Aorta (tissue), 5 donors: ENCODE data around the gene ZKSCAN3. TPM values are rescaled to one million over a fixed set of nuclear protein-coding genes. Genes with fewer than 3 reads are reported as not detected.
"Not testable (repeated sequence)": the region's sequence is repeated elsewhere in the genome, so short reads cannot be mapped to it uniquely, and the experiment has no call there.

Source experiments
- ATAC-seq: fragments of 200-7000 bp; cut with Tn5 transposase; one replicate; pipeline ENCODE4 v1.9.1; 2022; ENCODE audit warnings: moderate library complexity; ENCODE audit not compliant: low FRiP score
- DNase-seq, 2 donors: peaks; one replicate each; pipeline ENCODE4 v3.0.0-alpha.2; 2020
- H3K27ac ChIP-seq, 2 donors: one replicate each; pipeline ENCODE4 v1.5.1; 2013; ENCODE audit warnings: low read length in 2 of 2, mild to moderate bottlenecking in 2 of 2, moderate library complexity in 2 of 2, control low read depth in 1 of 2, inconsistent platforms in 1 of 2, low read depth in 1 of 2
- H3K27me3 ChIP-seq, 2 donors: one replicate each; pipeline ENCODE4 v1.6.1; 2013; ENCODE audit warnings: control low read depth in 1 of 2, low read length in 1 of 2, mild to moderate bottlenecking in 1 of 2, moderate library complexity in 1 of 2; ENCODE audit not compliant: insufficient read depth in 2 of 2, control insufficient read depth in 1 of 2
- H3K36me3 ChIP-seq, 2 donors: one replicate each; pipeline ENCODE4 v1.6.1; 2013; ENCODE audit warnings: control low read depth in 1 of 2, low read length in 1 of 2, mild to moderate bottlenecking in 1 of 2; ENCODE audit not compliant: insufficient read depth in 2 of 2, control insufficient read depth in 1 of 2
- H3K4me1 ChIP-seq, 2 donors: one replicate each; pipeline ENCODE4 v1.6.1; 2013; ENCODE audit warnings: low read length in 2 of 2, control low read depth in 1 of 2, mild to moderate bottlenecking in 1 of 2, moderate library complexity in 1 of 2; ENCODE audit not compliant: insufficient read depth in 2 of 2, control insufficient read depth in 1 of 2
- H3K4me3 ChIP-seq, 2 donors: one replicate each; pipeline ENCODE4 v1.5.1; 2013; ENCODE audit warnings: low read length in 2 of 2, control low read depth in 1 of 2, mild to moderate bottlenecking in 1 of 2
- H3K9me3 ChIP-seq: one replicate; pipeline ENCODE4 v1.6.1; 2013; ENCODE audit warnings: mild to moderate bottlenecking, low read length; ENCODE audit not compliant: control insufficient read depth
- WGBS, 2 donors: extraction: QIAGEN DNeasy Blood & Tissue Kit; methylation state at CpG; one replicate each; pipeline ENCODE4 v1.1.7; 2013; 5-methylcytosine and 5-hydroxymethylcytosine counted together
- intact Hi-C, 2 donors: fragments of 100-400 bp; cut with DNase I; formaldehyde crosslinking; loops; one replicate each; pipeline versions ENCODE4 v1.14.2 to v1.15.0; 2022
- polyA plus RNA-seq, 2 donors: library from polyadenylated mRNA; stranded (reverse); fragments of 200-250 nt; gene quantifications; one replicate each; pipeline ENCODE4 v1.2.3, GENCODE V29; 2013
- total RNA-seq, 2 donors: library from RNA; stranded (reverse); fragmentation: NEBNext Ultra II Directional; extraction: Animal tissue kit (Norgen Biotek cat#: 25700); gene quantifications; one replicate each; pipeline ENCODE4 v1.2.1, GENCODE V29; 2021
- donor health status: healthy with polysubstance abuse.
- donor health status: Bipolar disorder and iron deficiency.
- donor health status: DM: no; HTN: no; CAD: no.
- donor health status: DM: no; HTN: no; CAD: no.
- donor health status: DM: yes; HTN: yes; CAD: no.

Gene ZKSCAN3
- total and polyA plus RNA-seq, 4 donors = 0.50 to 8.6 (median 3.5) TPM

- not testable (repeated sequence) for DNase-seq, ATAC-seq, H3K27ac ChIP-seq, H3K4me3 ChIP-seq, H3K4me1 ChIP-seq, H3K27me3 ChIP-seq, H3K36me3 ChIP-seq, H3K9me3 ChIP-seq
- intact Hi-C loops = loop anchor here (5.0 to 10.0 kb wide), 4 partner anchors 77 to 222 kb away; partner anchors contain the start of genes NKAPL (in 2 of the 2), ZKSCAN4 (in 2 of the 2), PGBD1 (in 1 of the 2) and ZSCAN9 (in 1 of the 2)
- 95% methylated on average over 14 of the region's 16 CpGs for WGBS, 2 donors
These were observed 9.8 kb downstream of the ZKSCAN3 start for GRCh38 chr6:28359562-28359961.

GRCh38 chr6:28360961-28361360, 11.2 kb downstream of the ZKSCAN3 start:
- peaks cover 0 to 10% of the 10 kb centered on the region in 2 donors for H3K36me3 ChIP-seq
- no peak overlapping the region for H3K27ac ChIP-seq
- no peak for ATAC-seq
- intact Hi-C loops = no loop called here
- H3K27me3 ChIP-seq = no peaks in the 10 kb centered on the region
- no peak for DNase-seq
- WGBS, 2 donors = 89 to 91% methylated on average over 2 of the region's 2 CpGs
- H3K4me1 ChIP-seq = no peaks in the 10 kb centered on the region
- H3K9me3 ChIP-seq = no peaks in the 10 kb centered on the region
- no peak overlapping the region for H3K4me3 ChIP-seq

DNA sequence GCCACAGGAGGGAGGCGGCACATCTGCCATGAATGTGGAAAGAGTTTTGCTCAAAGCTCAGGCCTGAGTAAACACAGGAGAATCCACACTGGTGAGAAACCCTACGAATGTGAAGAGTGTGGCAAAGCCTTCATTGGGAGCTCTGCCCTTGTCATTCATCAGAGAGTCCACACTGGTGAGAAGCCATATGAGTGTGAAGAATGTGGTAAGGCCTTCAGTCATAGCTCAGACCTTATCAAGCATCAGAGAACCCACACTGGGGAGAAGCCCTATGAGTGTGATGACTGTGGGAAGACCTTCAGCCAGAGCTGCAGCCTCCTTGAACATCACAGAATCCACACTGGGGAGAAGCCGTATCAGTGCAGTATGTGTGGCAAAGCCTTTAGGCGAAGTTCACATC, 15.8 kb downstream of the ZKSCAN3 start:
- ATAC-seq, H3K9me3 ChIP-seq, DNase-seq, H3K4me3 ChIP-seq, intact Hi-C loops, H3K27ac ChIP-seq, H3K4me1 ChIP-seq, H3K27me3 ChIP-seq: not testable (repeated sequence)
- WGBS, 2 donors = 90 to 92% methylated on average over 4 of the region's 4 CpGs
- H3K36me3 ChIP-seq = peaks cover 0 to 12% of the 10 kb centered on the region in 2 donors

GRCh38 chr6:28368522-28368921, 18.8 kb downstream of the ZKSCAN3 start:
- no peak overlapping the region for H3K4me3 ChIP-seq
- no peaks in the 10 kb centered on the region for H3K27me3 ChIP-seq
- no peaks in the 10 kb centered on the region for H3K4me1 ChIP-seq
- intact Hi-C loops = no loop called here
- H3K9me3 ChIP-seq = no peaks in the 10 kb centered on the region
- 89 to 93% methylated on average over 4 of the region's 4 CpGs for WGBS, 2 donors
- DNase-seq (no peak), ATAC-seq (no peak)
- no peak overlapping the region for H3K27ac ChIP-seq
- H3K36me3 ChIP-seq = peaks cover 0 to 8% of the 10 kb centered on the region in 2 donors

- 96 to 97% methylated on average over 3 of the region's 3 CpGs for WGBS, 2 donors
- no peak overlapping the region for H3K4me3 ChIP-seq
- intact Hi-C loops = no loop called here
- H3K9me3 ChIP-seq = no peaks in the 10 kb centered on the region
- H3K4me1 ChIP-seq = no peaks in the 10 kb centered on the region
- no peaks in the 10 kb centered on the region for H3K27me3 ChIP-seq
- no peak for ATAC-seq
- no peak for DNase-seq
- no peak overlapping the region for H3K27ac ChIP-seq
- H3K36me3 ChIP-seq = peaks cover 0 to 8% of the 10 kb centered on the region in 2 donors
These were observed 19.7 kb downstream of the ZKSCAN3 start for GRCh38 chr6:28369463-28369862.

DNA sequence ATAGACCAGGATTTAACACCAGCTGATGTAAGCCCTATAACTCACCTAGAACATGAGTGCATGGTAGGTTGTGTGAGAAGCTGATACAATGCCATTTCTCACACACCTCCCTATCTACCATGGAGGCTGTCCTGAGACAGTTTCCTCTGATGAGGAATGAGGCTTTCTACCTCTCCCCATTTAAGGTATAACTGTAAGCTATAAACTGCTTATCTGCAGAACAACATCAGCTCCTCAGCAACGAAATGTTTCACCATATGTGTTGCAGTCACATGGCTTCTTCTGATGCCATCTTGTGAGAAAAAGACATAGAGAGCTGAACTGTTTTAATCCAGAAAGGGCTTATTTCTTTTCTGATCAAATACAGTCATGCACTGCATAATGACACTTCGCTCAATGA, 20.7 kb downstream of the ZKSCAN3 start:
- Histone ChIP-seq H3K9me3 (no peaks in the 10 kb centered on the region), H3K4me1 (no peaks in the 10 kb centered on the region), H3K27me3 (no peaks in the 10 kb centered on the region), H3K4me3 (no peak overlapping the region), H3K36me3 (peaks cover 0 to 5% of the 10 kb centered on the region in 2 donors), H3K27ac (no peak overlapping the region)
- WGBS, 2 donors = 77 to 81% methylated on average over 2 of the region's 2 CpGs
- intact Hi-C loops = no loop called here
- ATAC-seq (no peak), DNase-seq (no peak)

- Histone ChIP-seq H3K4me3 (no peak overlapping the region), H3K27ac (no peak overlapping the region), H3K27me3 (no peaks in the 10 kb centered on the region), H3K4me1 (no peaks in the 10 kb centered on the region), H3K9me3 (no peaks in the 10 kb centered on the region), H3K36me3 (no peaks in the 10 kb centered on the region)
- WGBS, 2 donors = 90 to 94% methylated on average over 1 of the region's 1 CpG
- DNase-seq = no peak
- intact Hi-C loops = no loop called here
- no peak for ATAC-seq
These were observed 21.5 kb downstream of the ZKSCAN3 start for GRCh38 chr6:28371280-28371679.

GRCh38 chr6:28371706-28372451, 22.1 kb downstream of the ZKSCAN3 start:
- DNase-seq (no peak), ATAC-seq (no peak)
- no peaks in the 10 kb centered on the region for H3K36me3 ChIP-seq
- WGBS, 2 donors = 83 to 86% methylated on average over 9 of the region's 9 CpGs
- intact Hi-C loops = no loop called here
- no peaks in the 10 kb centered on the region for H3K4me1 ChIP-seq
- H3K4me3 ChIP-seq = no peak overlapping the region
- no peaks in the 10 kb centered on the region for H3K9me3 ChIP-seq
- no peak overlapping the region for H3K27ac ChIP-seq
- no peaks in the 10 kb centered on the region for H3K27me3 ChIP-seq

DNA sequence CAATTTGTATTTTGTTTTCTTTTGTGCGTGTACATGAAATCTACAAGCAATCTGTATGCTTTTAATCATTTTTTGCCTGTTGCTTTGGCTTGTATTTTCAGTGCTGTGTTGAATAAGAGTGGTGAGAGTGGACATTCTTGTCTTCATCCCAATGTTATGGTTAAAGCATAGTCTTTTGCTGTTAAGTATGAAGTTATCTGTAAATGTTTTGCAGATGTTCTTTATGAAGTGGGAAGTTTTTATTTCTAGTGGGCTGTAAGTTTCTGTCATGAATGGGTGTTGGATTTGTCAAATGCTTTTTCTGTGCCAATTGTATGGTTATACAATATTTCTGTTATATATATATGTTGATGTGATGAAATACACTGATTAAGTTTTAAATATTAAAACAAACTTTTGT, 24.2 kb downstream of the ZKSCAN3 start:
- WGBS, 2 donors = 92 to 98% methylated on average over 1 of the region's 1 CpG

More for the DNA sequence above, 24.2 kb downstream of the ZKSCAN3 start:
- Histone ChIP-seq H3K27me3 (no peaks in the 10 kb centered on the region), H3K4me3 (no peak overlapping the region), H3K4me1 (no peaks in the 10 kb centered on the region), H3K36me3 (no peaks in the 10 kb centered on the region), H3K27ac (no peak overlapping the region), H3K9me3 (no peaks in the 10 kb centered on the region)
- DNase-seq = no peak
- no peak for ATAC-seq
- intact Hi-C loops = no loop called here
